ENCODE results near the gene CAVIN4.
A peak's percentile ranks its signal among the peaks of the same experiment; 100 is the strongest.

Gene CAVIN4

DNA sequence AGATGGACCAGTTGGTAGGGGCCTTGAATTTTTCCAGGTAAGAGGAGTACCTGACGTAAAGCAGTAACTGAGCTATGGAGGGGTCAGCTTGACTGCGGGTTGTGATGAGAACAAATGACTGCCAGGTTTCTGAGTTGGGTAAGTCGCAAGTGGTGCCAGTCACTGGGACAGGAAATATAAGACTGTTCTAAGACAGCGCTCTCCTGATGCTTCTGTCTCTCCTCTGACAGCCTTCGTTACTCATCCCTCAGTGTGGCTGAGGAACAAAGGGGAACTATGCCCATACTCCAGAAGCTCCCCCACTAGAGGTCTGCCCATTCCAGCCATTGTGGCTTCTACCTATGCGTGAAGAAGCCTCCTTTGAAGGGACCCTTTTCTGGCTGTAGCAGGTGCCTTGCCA, 13.3 kb downstream of the CAVIN4 start:
- DNase-seq (ENCODE audit: low spot score) = no peak

DNA sequence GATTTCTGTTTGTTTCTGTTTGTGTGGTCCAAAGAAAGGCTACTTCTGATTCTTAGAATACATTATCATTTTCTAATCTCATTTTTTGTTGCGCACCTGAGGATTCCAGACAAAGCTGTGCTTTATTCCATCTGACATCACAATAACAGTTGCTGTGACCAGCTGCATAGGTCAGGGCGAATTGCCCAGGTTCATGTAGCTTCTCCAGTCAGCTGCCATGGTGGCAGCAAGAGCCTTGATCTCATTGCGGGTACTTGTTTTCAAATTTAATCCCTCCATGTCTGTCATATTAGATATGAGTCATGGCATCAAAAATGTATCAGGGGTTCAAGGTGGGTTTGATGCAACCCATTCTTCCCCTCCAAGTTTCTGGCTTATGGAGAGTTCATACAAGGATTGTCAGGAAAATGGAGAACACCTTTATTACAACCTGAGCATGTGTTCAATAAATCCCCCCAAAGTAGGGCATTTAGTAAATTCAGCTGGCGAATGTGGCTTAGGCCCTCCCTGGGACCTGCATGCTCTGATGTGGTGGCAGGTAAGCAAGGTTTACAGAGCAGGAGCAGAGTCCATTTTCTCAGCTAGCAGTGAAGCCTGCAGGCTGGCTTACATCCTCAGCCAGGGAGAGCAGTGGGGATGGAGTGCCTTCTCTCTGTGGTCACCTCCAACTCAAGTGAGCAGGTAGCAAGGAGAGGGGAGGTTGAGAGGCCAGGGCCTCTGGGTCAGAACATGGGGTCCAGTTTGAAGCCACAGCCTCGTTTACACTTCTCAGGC, 13.9 kb downstream of the CAVIN4 start:
- no peak for DNase-seq (ENCODE audit: low spot score)

DNA sequence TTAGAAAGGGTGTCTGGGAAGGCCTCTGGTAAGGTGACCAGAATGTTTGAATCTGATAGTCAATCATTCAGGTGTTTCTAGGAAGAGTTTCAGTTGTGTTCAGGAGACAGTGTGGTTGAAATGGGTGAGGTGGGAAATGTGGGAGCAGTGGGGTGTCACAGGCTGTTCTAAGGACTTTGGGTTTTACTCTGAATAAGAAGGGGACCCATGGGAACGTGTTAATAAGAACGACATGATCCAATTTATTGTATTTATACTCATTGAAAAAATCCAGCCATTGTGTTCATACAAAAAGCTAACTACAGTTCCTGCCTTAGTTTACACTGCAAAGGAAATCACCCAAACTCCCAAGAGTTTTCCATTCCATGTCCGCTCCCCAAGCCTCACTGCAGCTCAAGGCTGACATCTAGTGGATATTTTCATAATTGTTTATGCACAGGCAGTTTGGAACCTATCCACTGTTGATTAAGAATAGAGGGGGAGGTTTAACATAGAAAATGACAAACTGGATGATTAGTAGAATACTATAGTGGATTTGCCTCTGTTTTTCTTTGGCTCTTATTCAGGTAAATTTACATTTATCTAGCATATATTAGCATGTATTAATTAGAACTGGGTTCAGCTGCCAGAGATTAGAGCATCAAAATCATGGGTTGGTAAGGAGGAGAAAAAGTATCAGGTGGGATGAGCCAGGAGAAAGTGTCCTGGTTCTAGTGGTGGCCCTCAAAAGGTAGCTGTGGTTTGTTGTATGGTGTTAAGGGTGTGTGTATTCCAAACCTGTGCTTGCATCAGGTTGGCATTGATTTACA, 17.7 kb downstream of the CAVIN4 start:
- DNase-seq (ENCODE audit: low spot score) = peak; percentile 65

DNA sequence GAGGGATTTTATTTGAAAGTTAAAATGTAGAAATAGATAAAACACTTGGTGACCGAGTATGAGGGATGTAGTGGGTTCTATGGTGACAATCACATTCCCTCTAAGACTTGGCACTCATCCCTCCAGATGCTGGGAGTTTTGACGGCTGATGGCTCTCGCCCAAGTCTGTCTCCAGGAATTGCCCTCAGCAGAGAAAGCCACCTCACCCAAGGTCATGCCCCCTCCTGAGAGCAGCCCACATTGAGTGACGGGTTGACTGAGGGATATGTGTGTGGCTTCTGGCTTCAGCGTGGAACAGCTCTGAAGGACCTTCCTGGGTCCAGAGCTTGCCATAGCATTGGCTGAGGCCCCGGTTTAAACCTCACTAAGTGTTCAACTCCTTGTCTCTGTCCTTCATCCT, 19.4 kb downstream of the CAVIN4 start:
- no peak for DNase-seq (ENCODE audit: low spot score)

DNA sequence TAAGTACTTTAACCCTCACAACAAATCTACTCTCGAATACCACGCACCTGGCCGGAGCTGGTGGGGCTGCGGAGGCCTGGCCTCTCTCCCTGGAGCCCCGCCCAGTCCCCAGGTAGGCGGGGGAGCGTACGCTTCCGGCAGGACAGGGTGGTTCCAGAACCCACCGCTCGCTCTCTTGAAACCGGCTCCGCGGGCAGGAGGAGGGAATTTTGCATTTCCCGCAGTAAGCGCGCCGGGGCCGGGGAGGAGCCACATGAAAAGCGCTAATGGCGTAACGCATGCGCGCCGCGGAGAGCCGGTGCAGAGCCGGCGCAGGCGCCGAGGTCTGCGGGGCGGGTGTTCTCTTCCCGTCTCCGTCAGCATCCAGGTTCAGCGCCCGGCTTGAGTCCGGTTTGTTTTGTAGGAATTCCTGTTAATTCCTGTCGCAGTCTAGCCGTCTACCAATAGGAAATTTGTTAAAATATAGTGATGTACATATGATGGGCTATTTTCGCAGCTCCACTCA, 20.8 kb downstream of the CAVIN4 start:
- DNase-seq (ENCODE audit: low spot score) = peak; percentile 73

DNA sequence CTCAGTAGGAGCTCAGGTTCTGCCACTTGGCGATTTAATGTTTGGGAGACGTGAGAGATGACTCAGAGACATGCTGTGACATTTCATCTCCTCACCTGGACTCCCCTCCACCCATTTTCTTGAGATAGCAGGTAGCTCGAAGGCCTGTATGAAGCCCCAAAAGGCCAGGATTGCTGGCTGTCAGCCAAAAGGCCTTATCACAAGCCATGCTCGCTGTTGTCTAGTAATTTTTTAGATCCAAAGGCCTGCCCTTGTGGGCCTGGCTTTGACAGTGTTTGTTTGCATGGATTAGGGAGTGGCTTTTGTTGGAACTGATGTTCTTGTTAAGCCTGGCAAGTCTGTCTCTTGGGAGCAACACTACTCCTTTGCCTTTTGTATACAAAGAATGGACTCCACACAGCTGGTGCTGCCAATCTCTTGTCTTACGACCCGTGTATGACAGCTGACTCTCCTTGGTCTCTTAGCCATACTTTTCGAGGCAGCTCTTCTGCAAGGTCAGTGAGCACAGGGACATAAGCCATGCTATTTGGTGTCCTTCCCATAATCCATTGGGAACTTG, 22.7 kb downstream of the CAVIN4 start:
- no peak for DNase-seq (ENCODE audit: low spot score)

DNA sequence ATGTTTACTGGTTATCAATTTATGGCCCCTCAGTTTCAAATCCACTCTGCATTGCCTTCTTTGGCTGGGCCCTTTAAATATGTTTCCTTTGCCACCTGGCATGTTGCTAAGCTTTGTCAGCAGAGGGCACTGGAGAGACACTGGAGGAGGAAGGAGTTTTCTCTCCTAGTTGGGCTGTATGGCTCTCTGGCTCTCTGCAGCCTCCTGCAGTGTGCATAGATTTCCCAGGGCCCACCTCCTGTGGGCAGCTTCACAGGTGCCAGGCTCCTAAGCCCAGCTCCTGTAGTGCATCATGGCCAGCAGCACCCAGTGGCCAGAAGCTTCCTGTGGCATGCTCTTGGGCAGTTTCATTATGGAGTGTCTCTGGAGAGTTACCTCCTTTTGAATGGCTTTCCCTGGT, 23.3 kb downstream of the CAVIN4 start:
- DNase-seq (ENCODE audit: low spot score) = peak; percentile 66

DNA sequence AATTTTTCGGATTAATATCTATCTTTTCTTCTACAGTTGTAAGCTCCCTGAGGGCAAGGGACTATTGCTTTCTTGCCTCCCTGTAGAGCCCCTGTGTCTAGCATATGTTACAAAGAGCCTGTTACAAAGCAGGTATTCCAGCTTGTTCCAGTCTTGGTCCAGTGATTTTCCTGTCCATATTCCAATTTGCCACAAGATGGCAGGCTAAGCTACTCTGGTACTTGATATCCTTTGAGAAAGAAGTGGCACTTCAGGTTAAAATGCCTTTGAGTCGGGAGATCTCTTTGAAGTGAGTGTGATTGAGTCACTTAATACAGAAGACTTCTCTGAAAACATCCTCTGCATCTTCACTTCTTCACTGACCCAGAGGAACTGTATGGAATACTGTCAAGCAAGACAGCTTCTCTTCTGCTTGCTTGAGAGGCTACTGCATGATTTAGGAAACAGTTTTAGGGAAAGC, 24.5 kb downstream of the CAVIN4 start:
- DNase-seq (ENCODE audit: low spot score) = peak; percentile 4

DNA sequence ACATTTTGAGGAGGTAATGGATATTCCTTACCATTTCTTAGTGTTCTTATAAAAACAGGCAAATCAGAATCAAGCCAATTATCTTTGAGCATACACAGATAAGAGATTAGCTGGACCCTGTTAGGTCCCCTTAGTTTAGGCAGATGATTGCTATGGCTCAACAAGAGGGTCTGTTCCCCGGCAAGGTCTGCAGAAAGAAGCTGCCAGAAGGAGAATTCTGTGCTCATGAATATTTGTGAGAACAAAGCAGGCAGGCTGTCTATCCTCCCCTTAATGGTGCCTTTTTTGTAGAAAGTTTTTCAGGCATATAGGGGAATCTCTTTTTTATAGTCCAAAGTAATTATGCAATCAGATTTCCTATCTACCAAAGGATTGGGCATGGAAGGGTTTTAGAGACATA, 27.5 kb downstream of the CAVIN4 start:
- no peak for DNase-seq (ENCODE audit: low spot score)

DNA sequence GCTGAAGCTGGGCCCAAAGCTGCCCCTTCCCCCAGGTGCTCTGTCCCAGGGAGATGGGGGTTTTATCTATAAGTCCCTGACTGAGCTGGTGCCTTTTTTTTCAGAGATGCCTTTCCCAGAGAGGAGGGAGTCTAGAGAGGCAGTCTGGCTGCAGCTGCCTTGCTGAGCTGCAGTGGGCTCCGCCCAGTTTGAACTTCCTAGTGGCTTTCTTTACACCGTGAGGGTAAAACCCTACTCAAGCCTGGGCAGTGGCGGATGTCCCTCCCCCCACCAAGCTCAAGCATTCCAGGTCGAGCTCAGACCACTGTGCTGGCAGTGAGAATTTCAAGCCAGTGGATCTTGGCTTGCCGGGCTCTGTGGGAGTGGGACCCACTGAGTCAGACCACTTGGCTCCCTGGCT, 41.3 kb downstream of the CAVIN4 start:
- DNase-seq (ENCODE audit: low spot score) = no peak

DNA sequence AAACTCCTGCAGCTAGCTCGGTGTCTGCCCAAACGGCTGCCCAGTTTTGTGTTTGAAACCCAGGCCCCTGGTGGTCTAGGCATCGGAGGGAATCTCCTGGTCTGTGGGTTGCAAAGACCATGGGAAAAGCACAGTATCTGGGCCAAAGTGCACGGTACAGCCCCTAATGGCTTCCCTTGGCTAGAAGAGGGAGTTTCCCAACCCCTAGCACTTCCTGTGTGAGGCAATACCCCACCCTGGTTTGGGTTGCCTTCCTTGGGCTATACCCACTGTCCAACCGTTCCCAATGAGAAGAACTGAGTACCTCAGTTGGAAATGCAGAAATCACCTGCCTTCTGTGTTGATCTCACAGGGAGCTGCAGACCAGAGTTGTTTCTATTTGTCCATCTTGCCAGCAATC, 41.8 kb downstream of the CAVIN4 start:
- no peak for DNase-seq (ENCODE audit: low spot score)

DNA sequence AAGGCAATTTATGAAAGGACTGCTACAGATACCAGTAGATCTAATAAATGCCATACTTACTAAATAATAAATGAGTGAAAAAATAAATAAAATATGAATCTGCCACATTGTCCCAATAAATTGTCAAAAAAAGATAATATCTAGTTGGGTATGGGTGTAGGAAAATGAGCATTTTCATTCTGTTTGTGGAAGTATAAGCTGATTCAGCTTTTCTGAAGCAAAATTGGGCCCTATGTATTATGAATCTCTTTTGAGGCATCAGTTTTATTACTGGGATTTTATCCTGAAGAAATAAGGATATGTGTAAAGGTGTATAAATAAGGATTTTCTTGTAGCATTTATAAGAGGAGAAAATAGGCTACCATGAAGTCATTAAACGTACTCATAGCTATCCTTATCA, 46.1 kb downstream of the CAVIN4 start:
- no peak for DNase-seq (ENCODE audit: low spot score)

DNA sequence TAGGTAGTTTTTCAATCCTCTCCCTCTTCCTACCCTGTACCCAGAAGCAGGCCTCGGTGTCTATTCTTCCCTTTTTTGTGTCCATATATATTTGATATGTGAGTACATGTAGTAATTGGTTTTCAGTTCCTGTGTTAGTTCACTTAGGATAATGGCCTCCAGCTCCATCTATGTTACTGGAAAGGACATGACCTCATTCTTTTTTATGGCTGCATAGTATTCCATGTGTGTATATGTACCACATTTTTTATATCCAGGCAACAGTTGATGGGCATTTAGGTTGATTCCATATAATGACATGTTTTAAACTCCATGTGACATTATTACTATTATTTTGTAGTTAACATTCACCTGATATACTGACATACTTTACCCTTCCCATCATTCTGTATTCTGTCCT, 49.1 kb downstream of the CAVIN4 start:
- DNase-seq (ENCODE audit: low spot score) = no peak

DNA sequence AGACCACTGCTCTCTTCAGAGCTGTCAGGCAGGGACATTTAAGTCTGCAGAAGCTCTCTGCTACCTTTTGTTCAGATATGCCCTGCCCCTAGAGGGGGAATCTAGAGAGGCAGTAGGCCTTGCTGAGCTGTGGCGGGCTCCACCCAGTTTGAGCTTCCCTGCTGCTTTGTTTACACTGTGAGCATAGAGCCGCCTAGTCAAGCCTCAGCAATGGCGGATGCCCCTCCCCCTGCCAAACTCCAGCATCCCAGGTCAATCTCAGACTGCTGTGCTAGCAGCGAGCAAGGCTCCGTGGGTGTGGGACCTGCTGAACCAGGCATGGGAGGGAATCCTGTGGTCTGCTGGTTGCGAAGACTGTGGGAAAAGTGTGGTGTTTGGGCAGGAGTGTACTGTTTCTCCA, 59.9 kb downstream of the CAVIN4 start:
- DNase-seq (ENCODE audit: low spot score) = no peak

Data from activated CD4-positive, alpha-beta T cell treated with anti-CD3 and anti-CD28 coated beads, Interleukin-2, Interleukin-4, amounts not matched to agents 100 ng/mL and 50 ng/mL, durations not matched to agents 16 hours and 8 hours (primary cell).